NCI-H748 treated with DMSO at 0.1 percent for 48 hours (cell line): ENCODE measurements around the gene DNASE2B.

Experiments used
- DNase-seq: peaks from one replicate; lab custom pipeline; 2025; lab: John Stamatoyannopoulos, UW

The DNASE2B gene

DNA sequence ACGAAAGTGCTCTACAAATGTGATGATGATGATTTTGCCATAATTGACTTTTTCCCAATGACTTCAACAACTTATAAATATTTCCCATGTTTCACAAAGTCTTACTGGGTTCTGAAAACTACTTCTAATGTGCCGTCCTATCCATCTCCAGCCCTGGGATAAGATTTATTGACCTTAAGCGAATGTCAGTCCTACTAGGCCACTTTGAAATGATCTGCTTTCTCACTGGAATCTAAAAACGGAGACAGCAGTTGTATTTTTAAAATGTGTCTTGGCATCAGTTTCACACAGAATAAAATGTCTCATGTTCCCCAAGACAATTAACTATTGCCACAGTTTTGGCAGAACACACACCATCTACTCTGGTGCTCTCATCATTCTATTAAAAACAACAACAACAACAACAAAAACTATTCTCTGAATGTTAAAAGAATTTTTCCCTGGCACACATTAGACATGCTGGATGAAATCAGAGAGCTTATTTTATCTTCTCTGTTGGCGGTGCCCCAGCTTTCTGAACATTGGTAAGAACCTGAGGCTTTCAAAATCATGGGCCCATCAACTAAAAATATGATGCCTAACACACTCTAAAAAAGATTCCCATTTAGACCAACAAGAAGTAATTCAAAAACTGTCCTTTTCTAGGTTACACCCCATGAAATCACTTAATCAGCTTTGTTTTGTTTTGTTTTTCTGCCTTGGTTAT, 23.1 kb upstream of the DNASE2B start:
- no peak for DNase-seq

DNA sequence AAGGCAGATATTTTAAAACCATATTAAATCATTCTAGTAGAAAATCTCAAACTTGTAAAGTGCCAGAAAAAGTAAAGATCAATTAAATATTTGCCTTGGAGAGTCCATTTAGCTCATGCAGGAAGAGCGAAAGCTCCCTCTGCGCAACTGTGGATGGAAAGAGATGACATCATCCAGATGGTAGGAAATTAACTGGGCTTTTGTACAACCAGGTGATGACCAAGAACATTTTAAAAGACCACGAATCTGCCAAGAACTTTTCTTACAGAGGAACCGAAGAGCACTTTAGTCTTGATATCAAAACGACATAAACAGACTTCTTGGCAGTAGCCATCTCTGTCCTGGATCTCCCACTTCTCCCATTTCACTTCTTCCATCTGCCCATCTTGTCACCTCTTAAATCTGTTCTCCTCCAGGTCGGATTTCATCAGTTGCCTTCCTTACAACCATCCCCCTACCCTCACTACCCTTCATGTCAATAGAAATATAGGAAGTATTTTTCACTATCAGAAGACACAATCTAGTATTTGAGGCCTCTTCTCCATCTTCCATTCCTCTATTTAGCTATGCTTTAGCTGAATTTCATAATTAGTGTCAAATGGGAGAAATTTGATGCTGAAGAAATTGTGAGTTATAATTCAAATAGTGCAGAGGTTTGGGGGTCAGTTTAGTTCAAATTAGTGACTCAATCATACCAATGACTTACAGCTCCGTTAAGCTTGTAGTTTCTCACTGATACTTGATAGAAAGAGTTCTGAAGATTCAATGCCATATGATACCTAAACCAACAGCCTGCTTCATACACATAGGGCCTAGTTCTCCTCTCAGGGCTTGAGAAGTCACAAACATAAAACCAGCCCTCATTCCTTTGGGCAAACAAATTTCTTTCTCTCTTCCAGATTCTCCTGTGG, 22.0 kb upstream of the DNASE2B start:
- DNase-seq = no peak

DNA sequence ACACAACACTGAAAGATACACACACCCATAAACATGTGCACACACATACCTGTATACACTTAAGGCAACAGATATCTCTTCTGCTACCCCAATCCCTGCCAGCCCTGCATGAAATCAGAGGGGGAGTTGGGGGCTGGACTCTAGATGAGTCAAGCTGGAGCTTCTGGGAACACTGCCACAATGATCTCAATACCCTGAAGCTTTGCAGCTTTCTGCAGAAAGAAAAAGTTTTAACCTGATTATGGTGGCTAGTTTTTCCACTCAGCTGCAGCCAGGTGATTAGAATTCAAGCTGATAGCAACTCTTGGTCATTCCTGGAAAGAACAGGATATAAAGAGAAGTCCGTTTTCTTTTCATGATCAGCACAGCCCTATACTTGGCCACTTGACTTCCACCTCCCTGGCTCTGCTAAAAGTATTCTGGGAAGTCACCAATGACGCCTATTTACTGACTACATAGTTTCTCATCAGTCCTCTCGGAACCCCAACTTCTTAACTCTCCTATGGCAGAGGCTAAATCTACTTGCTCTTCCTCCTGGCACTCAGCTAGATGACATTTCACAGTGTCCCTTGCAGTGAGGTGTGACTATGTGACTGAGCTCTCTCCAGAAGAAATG, 20.7 kb upstream of the DNASE2B start:
- DNase-seq = no peak

DNA sequence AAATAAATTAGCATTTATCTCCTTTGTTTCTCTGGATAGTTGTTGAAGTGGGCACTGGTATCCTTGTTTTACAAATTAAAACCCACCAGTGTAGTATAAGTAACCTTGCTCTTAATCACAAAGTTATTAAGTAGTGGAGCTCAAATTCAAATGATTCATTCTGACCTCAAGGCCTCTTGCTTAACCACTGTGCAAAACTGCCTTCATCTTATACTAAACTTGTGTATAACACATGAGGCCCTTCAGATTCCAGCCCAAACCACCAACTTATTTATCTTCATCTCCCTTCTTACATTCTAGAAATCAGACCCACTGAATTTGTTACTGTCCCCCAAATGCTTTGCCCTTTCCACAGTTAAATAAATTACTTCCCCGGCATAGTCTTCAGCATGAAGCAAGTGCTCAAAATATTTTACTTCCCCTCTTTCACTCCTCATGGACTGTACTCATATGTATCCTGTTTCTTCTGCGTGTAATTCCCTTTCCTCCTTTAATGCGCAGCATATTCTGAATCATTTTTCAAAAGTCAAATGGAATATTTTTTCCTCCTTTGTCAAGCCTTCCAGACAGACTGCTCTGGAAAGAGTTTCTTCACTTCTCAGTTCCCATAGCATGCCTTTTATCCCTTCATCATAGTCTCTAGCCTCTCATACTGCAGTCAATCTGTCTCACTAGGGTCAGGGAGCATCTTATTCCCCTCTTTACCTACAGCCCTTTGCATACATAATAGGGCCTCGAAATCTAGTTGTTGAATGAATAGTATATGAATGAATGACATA, 19.0 kb upstream of the DNASE2B start:
- DNase-seq = no peak

DNA sequence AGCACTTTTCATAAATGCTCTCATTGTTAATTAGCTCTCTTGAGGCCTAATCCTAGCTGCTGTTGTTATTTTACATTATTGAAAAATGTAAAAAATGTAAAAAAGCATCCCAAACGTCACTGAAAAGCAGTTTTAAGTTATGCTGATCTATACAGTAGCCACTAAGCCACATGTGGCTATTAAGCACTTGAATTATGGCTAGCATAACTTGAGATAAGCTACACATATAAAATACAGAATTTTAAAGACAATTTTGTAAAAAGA, 18.4 kb upstream of the DNASE2B start:
- DNase-seq = no peak

DNA sequence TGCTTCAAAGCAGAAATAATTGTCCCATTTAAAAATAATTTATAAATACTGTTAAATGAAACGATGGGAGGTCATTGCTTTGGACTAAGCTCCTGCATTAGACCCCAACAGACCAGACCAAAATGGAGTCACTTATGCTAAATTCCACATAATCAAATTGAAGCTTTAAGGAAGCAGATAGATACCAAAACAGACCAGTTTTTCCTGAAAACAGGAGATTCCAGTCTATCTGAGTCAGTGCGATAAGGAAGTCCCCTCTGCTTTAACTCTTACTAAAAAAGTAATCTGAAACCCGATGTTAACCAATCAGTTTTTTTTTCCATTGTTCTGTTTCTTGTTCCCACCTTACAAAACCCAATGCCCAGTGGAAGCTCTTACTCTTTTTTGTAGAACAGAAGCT, 16.2 kb upstream of the DNASE2B start:
- no peak for DNase-seq

DNA sequence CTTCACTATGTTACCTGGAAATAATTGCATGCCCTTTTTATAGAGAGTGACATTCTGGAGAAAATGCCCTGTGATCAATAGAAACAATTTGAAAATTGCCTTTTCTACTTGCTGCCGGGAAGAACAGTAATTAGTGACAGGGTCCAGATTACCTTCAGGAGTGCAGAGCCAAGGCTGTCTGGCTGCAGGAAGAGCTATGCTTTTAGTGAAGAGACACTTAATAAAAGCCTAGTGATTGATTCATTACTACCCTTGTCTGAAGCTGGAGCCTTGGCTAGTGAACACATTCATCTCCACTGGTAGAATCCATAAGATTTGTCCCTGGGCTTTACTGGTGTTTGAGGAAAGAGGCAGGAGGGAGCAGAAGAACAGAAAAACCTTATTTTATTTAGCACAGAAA, 12.9 kb upstream of the DNASE2B start:
- no peak for DNase-seq

DNA sequence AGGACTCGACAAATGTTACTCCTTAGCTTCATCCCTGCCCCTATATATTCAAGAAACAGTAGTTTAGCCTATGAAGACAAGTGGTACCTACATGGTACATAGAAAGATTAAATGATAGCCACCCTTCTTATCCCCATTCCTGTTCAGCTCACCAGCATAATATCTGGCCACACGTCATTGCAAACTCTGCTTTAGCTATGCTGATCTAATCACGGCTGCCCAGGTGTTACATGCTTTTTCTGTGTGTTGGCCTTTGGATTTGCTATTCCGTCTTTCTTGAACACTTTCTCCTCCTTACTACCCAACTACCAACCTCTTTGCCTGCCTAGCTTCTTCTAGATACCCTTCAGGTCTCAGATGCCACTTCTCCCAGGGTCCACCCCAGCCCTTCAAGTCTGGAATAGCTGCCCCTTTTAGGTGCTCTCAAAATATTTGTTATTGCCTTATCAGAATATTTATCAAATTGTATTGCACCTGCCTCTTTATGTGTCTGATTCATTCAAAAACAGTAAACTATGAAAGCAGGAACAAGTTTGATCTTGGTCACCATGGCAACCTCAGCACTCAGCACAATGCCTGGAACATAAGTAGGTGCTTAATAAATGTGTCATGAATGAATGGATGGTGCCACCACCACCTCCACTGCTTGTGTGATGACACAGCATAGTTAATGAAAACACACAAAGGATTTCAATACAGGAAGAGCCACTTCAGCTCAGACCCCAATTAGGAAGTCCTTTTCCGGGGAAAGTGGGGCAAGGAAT, 11.4 kb upstream of the DNASE2B start:
- DNase-seq = no peak

DNA sequence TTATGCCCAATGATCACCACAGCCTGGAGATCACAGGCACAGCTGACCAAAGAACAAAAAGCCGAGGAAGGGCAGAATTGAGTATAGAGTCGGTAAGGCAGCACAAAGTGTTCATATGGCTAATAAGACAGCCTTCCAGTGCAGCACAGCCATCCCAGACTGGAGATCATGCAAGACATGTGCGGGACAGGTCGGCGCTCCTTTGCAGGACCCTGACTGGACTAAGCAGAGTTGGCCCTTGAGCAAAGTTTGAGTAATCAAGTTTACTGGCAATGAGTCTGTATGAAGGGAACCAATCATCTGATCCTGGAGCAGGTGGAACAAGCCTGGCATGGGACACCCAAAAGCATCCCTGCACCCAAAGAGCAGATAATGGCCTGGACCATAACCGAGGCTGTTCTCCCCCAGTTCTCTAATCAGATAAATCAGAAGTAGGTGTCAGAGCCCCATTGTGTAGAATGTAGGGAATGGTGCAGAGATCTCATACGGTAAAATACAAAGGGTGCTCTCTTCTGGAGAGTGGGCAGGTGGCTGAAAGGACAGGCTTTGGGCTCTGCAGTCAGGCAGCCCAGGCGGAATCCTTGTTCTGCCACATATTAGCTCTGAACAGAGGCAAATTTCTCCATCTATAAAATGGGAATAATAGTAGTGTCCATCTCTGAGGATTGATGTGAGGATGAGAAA, 10.7 kb upstream of the DNASE2B start:
- DNase-seq = no peak

DNA sequence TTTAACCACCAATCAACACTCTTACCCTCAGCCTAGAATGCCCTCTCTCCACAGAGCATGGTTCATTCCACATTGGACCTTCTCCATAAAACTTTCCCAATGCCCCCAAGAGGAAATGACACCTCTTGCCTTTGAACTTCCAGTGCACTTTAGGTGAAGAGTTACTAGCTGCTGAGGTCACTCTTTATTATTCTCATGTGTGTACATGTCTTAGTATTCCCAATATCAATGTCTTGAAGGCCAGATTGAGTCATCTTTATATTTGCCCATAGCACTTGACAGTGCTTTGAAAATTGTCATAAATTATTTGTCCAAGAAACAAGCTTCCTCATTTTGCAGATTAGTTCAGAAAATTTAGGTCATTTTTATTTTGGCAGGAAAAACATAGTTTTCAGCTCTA, 8.1 kb upstream of the DNASE2B start:
- no peak for DNase-seq

DNA sequence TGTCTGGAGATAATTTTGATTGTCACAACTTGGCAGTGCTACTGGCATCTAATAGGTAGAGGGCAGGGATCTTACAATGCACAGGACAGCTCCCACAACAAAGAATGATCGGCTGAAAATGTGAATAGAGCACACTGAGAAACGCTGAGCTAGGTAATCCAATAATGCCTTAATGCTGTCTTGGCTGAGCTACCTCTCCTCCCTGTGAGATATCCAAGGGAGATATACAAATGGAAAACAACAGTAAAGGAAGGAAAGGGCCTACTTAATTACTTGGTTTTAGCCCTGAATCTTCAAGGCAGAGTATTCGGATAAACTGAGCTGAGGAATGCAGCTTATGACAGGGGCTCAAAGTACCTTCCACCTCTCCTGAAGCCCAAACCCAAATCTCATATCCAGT, 2.9 kb downstream of the DNASE2B start:
- DNase-seq = no peak

DNA sequence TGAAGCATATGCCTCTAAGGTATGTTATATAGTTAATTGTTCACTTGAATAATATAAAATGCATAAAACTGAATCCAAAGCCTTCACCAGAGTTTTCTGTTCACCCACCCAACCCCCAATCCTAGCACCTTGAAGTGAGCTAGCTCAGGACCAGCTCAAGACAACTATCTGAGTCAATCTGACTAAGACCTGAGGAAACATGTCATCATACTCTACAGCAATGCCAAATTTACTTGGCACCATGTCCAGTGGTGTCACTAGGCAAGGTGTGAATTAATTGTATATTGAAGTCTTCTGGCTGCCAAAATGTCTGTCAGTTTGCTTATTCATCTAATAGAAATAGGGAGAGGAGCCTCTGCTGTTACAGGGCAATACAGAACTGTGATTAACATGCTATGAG, 3.8 kb downstream of the DNASE2B start:
- DNase-seq = no peak

DNA sequence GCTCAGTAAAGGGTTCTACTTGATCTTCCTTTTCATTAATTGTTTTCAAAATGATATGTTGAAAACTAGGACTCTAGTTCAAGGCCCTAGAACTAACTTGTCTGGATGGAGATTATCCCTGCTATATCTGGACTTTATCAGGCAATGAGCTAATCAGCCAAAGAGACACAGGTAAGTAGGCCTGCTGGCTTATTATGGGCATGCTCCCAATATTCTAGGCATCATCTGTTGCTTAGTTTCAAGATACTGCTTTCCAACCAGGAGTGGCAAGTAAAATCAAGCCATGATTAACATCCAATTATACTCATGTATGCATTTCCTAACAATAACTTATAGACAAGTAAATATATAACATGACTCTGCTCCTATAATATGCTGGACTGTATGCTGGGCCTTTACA, 4.2 kb downstream of the DNASE2B start:
- DNase-seq = no peak

DNA sequence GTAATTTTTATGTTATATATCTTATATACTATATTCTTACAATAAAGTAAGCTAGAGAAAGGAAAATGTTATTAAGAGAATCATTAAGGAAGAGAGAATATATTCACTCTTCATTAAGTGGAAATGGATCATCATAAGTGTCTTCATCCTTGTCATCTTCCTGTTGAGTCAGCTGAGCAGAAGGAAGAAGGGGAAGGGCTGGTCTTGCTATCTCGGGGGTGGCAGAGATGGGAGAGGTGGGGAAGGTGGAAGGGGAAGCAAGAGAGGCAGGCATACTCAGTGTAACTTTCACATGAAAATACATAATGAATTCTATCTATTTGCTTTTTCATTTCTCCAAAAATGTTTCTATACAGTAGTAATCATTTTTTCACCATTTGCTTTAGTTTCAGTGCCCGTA, 5.1 kb downstream of the DNASE2B start:
- DNase-seq = no peak

DNA sequence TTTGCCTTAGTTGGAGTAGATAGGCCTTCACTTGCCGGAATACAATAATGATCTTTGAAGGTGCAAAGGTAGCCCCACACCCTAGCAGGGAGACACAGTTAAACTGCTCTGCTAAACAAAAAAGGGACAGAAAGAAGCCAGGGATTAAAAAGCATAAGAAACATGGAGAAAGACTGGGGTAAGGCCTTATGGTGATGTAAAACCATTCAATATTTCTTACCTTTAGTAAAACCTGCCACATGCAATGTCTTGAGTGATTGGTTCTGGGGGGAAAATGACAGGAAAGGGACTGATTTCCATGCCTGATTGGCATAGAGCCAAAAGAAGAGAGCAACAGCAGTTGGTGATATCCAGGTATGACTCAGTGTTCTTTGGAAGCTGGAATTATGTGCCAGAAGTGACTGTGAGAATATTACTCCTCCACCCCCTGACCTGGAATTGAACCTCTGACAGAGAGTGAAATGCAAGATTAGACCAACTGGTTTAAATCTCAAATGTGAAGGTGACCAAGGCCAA, 8.1 kb downstream of the DNASE2B start:
- no peak for DNase-seq

DNA sequence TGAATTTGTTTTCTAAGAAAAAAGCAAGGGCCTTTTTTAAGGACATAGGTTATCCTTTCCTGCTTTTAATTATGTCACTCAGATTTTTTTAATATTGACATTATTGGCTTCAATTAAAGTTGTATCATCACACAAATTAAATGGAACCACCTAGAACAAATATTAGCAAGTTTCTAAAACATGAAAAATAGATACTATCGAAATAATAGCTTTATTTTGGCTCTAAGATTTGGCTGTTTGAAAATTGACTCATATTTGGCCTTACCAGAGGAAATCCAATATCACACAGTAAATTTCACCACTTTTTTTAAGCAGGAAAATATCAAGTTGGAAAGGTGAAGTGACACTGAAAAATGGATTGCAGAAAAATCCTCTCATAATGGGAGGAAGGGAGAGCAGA, 9.2 kb downstream of the DNASE2B start:
- DNase-seq = no peak

DNA sequence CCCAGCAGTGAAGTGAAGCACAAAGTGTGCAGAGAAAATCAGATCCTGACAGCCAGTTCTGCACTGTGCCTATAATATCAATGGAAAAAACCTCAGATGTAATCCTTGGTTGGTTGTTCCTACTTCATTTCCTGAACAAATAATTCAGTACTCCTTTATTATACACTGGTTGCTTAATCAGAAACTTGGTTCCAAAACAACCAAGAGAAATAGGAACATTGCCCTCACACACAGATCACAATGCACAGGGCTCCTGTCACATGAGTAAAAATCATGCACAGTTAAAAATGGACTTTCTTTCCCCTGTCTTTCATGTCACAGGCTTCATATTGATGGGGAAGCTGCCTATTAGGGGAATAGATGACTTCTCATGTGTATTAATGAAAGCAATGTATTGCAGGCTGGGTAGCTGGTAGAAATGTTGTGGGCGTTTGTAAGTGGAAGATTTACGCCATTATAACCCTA, 9.7 kb downstream of the DNASE2B start:
- no peak for DNase-seq

DNA sequence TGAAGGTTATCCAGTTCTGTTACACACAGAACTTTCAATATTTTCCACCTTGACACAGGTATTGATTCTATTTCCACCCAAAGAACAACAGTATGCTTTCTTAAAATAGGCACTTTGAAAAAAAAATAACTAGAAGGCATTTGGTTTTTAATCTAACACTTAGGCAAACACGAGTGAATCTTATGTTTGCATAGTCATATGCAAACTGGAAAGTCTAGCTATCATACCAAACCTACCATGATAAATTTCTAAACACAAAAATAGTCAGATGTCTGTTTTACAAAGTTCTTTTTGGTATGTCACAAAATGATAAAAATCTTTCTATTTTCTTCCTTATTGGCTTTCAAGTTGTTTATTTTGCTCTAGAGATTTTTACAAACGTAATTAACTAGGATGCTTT, 11.6 kb downstream of the DNASE2B start:
- no peak for DNase-seq

DNA sequence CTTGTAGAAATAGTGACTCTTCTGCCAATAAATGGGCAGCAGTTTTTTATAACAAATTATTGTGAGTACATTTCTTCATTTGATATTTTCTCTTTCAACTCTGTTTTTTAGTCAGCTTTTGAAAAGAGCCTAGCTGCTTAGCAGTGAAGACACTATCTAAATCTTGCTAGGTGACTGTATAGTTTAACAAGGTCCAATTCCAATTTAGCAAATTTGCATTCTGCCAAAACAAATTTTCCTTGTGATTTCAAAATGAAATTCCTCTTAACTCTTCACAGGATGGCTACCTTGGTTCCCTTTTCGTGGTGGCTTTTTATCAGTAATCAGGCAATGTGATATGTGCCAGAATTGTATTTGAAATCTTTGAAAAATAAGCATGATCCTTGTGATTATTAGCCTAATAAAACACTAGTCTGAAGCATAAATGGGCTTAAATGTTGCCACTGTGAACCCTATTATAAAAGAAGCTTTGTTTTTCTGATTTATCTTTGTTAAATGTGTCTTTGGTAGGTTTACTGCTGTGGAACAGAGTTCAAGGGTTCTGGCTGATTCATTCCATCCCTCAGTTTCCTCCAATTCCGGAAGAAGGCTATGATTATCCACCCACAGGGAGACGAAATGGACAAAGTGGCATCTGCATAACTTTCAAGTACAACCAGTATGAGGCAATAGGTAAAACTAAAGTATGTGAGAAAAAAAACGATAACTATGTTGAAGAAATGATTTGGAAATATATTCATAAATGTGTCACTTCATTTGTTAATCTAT, 12.2 kb downstream of the DNASE2B start:
- no peak for DNase-seq

DNA sequence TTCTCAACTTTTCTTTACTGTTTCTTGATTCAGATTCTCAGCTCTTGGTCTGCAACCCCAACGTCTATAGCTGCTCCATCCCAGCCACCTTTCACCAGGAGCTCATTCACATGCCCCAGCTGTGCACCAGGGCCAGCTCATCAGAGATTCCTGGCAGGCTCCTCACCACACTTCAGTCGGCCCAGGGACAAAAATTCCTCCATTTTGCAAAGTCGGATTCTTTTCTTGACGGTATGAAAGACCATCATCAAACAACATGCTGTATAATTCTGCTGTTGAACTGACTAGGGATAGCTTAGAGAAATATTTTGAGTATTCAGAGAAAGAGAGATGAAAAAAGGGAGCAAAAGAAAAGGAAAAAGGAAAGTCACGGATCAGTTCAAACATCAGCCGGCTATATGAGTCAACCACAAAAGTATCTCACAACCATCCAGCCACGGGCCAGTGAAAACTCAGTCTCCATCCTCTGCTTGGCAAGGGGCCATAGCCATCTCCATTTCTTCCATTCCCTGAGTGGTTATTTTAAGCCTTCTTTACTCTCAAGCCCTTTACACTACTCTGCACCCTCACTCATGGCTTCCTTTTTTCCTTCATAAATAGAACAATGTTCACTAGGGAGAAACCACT, 14.1 kb downstream of the DNASE2B start:
- no peak for DNase-seq
